ENCODE data around the gene DDX31. TPM values are rescaled to one million over a fixed set of nuclear protein-coding genes. Genes with fewer than 3 reads are reported as not detected.

DDX31 gene
- total RNA-seq, 4 donors from 2014 or later = 10.2 to 18.3 (median 11.8) TPM

DNA sequence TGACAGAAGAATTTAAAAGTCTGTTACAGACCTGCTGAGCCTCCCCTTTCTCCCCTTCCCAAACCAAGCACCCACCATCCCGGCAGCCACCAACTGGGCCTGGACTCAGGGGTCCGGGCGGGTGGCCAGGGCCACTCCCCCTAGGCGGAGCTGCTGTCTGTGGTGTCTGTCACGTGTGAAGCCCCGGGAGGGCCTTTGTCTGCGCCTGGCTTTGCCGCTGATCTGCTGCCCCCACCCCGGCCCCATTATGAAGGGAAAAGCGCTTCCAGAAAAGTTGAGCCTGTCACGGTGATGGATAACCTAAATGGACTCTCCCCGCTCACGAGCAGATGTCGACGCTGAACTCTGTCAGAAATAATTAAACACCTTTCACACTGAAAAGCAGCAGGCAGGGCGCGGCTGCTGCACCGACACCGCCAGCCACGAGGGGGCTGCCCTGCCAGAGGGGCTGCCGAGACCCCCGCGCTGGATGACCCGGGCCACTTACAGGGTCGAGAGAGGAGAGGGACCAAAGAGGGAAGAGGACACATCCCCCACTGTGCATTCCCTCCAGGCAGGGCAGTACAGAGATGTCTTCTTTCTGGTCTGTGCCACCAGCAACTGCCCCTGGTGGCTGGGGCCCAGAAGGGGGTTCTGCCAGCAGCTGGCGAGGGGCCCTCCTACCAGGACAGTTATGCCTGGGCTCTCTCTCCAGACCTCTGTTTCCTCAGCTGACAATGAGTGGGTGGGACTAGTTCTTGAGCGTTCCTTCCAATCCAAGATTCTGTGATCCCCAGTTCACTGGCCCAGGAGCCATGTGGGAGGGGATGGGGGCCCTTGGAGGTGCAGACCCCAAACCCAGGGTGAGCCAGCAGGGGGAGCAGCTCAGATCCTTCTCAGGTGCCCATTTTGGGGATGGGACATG is 123.4 kb downstream of the DDX31 start:
- WGBS, 2 donors = 0 to 6% methylated on average over 4 to 6 of the region's 27 CpGs
- no peaks in the 10 kb centered on the region for H3K9me3 ChIP-seq
- peak overlapping the region in 2 of 4 donors; percentile 13 to 25 for H3K4me3 ChIP-seq
- DNase-seq = no peak
- H3K4me1 ChIP-seq = peaks cover 0 to 9% (median 3%) of the 10 kb centered on the region in 3 donors
- peaks cover 0 to 82% (median 0%) of the 10 kb centered on the region in 4 donors for H3K27me3 ChIP-seq
- no peak for TF ChIP-seq POLR2A (IDR thresholded peaks at IDR 0.05)
- TF ChIP-seq, protein P1, sequence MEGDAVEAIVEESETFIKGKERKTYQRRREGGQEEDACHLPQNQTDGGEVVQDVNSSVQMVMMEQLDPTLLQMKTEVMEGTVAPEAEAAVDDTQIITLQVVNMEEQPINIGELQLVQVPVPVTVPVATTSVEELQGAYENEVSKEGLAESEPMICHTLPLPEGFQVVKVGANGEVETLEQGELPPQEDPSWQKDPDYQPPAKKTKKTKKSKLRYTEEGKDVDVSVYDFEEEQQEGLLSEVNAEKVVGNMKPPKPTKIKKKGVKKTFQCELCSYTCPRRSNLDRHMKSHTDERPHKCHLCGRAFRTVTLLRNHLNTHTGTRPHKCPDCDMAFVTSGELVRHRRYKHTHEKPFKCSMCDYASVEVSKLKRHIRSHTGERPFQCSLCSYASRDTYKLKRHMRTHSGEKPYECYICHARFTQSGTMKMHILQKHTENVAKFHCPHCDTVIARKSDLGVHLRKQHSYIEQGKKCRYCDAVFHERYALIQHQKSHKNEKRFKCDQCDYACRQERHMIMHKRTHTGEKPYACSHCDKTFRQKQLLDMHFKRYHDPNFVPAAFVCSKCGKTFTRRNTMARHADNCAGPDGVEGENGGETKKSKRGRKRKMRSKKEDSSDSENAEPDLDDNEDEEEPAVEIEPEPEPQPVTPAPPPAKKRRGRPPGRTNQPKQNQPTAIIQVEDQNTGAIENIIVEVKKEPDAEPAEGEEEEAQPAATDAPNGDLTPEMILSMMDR (IDR thresholded peaks at IDR 0.05) = no peak
- H3K27ac ChIP-seq = no peak overlapping the region
- H3K36me3 ChIP-seq = no peaks in the 10 kb centered on the region
- intact Hi-C loops (cut with DNase I) = no loop called here

DNA sequence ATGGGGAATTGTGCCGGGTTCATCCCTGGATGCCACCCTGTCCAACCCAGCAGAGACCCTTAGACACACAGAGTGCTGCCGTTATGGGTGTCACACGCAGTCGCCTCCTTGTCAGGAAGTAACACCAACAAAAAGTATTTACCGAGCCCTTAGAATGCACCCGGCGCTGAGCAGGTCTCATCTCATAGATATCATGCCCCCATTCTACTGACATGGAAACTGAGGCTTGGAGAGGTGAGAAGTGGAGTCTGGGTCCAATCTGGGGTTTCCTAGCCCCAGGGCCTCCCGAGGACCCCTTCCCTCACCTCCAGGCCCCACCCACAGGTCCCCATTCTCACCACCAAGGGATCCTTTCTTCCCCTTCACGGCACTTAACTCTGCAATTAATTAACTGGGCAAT is 124.2 kb downstream of the DDX31 start:
- no peaks in the 10 kb centered on the region for H3K9me3 ChIP-seq

DNA sequence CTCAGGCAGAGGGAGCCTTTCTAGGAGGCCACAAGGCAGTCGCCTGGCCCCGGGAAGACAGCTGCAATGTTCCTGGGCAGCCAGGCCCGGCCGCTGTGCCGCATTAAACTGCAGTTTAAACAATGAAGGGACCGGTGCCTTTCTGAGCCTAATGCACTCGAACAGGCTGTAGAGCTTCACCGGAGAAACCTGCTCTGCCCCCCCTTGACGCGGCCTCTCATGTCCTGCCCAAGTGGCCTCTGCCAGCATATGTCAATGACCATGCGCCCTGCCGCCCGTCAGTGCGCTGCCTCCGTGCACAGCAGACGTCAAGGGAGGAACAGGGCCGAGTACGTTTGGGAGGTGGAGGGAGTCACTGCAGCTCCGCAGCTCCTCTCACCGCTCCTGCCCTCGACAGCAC is 125.8 kb downstream of the DDX31 start:
- DNase-seq = no peak
- Histone ChIP-seq H3K36me3 (no peaks in the 10 kb centered on the region), H3K4me1 (peaks cover 0 to 9% (median 3%) of the 10 kb centered on the region in 3 donors), H3K9me3 (no peaks in the 10 kb centered on the region), H3K4me3 (no peak overlapping the region), H3K27me3 (peaks cover 0 to 62% (median 0%) of the 10 kb centered on the region in 4 donors), H3K27ac (no peak overlapping the region)
- 50 to 58% methylated on average over 14 to 16 of the region's 21 CpGs for WGBS, 2 donors
- no peak for TF ChIP-seq POLR2A (IDR thresholded peaks at IDR 0.05)
- TF ChIP-seq, protein P1 (IDR thresholded peaks at IDR 0.05) = no peak
- intact Hi-C loops (cut with DNase I) = no loop called here

More for the DNA sequence above, 124.2 kb downstream of the DDX31 start:
- WGBS, 2 donors = 65 to 78% methylated on average over 6 of the region's 9 CpGs
- intact Hi-C loops (cut with DNase I) = no loop called here
- no peaks in the 10 kb centered on the region for H3K36me3 ChIP-seq
- H3K4me1 ChIP-seq = peaks cover 0 to 9% (median 3%) of the 10 kb centered on the region in 3 donors
- no peak overlapping the region for H3K27ac ChIP-seq
- peaks cover 0 to 75% (median 0%) of the 10 kb centered on the region in 4 donors for H3K27me3 ChIP-seq
- DNase-seq = no peak
- TF ChIP-seq, protein P1 (IDR thresholded peaks at IDR 0.05) = no peak
- TF ChIP-seq POLR2A (IDR thresholded peaks at IDR 0.05) = no peak
- no peak overlapping the region for H3K4me3 ChIP-seq

DNA sequence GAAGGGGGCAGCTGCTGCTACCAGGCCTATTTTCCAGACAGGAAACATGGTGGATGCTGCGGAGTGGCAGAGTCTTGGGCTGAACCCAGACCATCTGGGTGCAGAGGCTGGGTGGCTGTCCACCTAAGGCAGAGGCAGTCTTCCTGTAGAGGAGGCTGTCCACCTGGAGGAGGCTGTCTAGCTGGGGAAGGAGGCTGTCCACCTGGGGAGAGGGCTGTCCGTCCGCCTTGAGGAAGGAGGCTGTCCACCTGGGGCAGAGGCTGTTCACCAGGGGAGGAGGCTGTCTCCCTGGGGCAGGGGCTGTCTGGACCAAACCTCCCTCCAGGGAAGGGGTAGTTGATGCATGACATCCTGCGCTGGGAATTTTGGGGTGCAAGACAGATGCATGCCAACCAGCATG is 126.5 kb downstream of the DDX31 start:
- intact Hi-C loops (cut with DNase I) = no loop called here
- 93% methylated on average over 3 of the region's 4 CpGs; no CpG with 5 or more reads in 1 of the 2 donors for WGBS, 2 donors
- no peaks in the 10 kb centered on the region for H3K9me3 ChIP-seq
- H3K4me1 ChIP-seq = peaks cover 0 to 9% (median 3%) of the 10 kb centered on the region in 3 donors
- no peak overlapping the region for H3K27ac ChIP-seq
- no peaks in the 10 kb centered on the region for H3K36me3 ChIP-seq
- no peak for DNase-seq
- peaks cover 0 to 60% (median 0%) of the 10 kb centered on the region in 4 donors for H3K27me3 ChIP-seq
- no peak for TF ChIP-seq POLR2A (IDR thresholded peaks at IDR 0.05)
- TF ChIP-seq, protein P1 (IDR thresholded peaks at IDR 0.05) = no peak
- no peak overlapping the region for H3K4me3 ChIP-seq

Other genes starting within 250 kb of the DDX31 start
- gene BARHL1, start 87.4 kb downstream of the DDX31 start, total RNA-seq = not detected
- gene GTF3C4, start 481 bp upstream of the DDX31 start, total RNA-seq = 10 to 100 TPM in 3 of 4 donors, 1 to 10 TPM in 1; 9.7 to 14.3 (median 11.3) TPM
- gene AK8, start 208.3 kb upstream of the DDX31 start, total RNA-seq = 1 to 10 TPM in 1 of 4 donors, under 1 TPM in 2, not detected in 1; 0.38 to 1.1 (median 0.48) TPM
- 1 to 10 TPM; 2.0 to 6.2 (median 3.9) TPM for gene SPACA9, start 208.9 kb upstream of the DDX31 start, total RNA-seq